ENCODE data around the gene CD300H. TPM values are rescaled to one million over a fixed set of nuclear protein-coding genes. Genes with fewer than 3 reads are reported as not detected.
A peak's percentile ranks its signal among the peaks of the same experiment; 100 is the strongest.

The CD300H gene
- total RNA-seq, 1 donor from 2014 or later = not detected

- Mint-ChIP-seq H3K27me3 (ENCODE audit: unreplicated experiment) (peaks cover 24% of the 10 kb centered on the region), H3K36me3 (ENCODE audit: unreplicated experiment) (no peaks in the 10 kb centered on the region)
- TF ChIP-seq CTCF (IDR thresholded peaks at IDR 0.05; ENCODE audit: partially characterized antibody, unreplicated experiment) = no peak
These were observed 20.0 kb downstream of the CD300H start for GRCh38 chr17:74547264-74547663.

GRCh38 chr17:74546586-74546985 is 20.7 kb downstream of the CD300H start:
- H3K27ac Mint-ChIP-seq (ENCODE audit: unreplicated experiment) = no peak overlapping the region

More at GRCh38 chr17:74547264-74547663, 20.0 kb downstream of the CD300H start:
- Mint-ChIP-seq H3K4me3 (ENCODE audit: unreplicated experiment) (no peak overlapping the region), H3K9me3 (ENCODE audit: unreplicated experiment) (peaks cover 4% of the 10 kb centered on the region), H3K27ac (ENCODE audit: unreplicated experiment) (no peak overlapping the region), H3K4me1 (ENCODE audit: low read depth, unreplicated experiment) (no peaks in the 10 kb centered on the region)
- no peak for DNase-seq

GRCh38 chr17:74545843-74546230 is 21.5 kb downstream of the CD300H start, which contains the start of gene CD300C:
Gene CD300C, minus strand, starts transcription at chr17:74546115. Its CDS starts 333 bp downstream, at chr17:74545782.
- Mint-ChIP-seq H3K4me3 (ENCODE audit: unreplicated experiment) (no peak within 1 kb of the TSS), H3K27me3 (ENCODE audit: unreplicated experiment) (peaks cover 21% of the 10 kb centered on the region), H3K4me1 (ENCODE audit: low read depth, unreplicated experiment) (no peaks in the 10 kb centered on the region), H3K9me3 (ENCODE audit: unreplicated experiment) (peaks cover 6% of the 10 kb centered on the region), H3K36me3 (ENCODE audit: unreplicated experiment) (no peaks in the 10 kb centered on the region), H3K27ac (ENCODE audit: unreplicated experiment) (peak within 1 kb of the TSS; percentile 18)
- no peak for DNase-seq
- TF ChIP-seq CTCF (IDR thresholded peaks at IDR 0.05; ENCODE audit: partially characterized antibody, unreplicated experiment) = no peak

More at GRCh38 chr17:74546586-74546985, 20.7 kb downstream of the CD300H start:
- peaks cover 4% of the 10 kb centered on the region for H3K9me3 Mint-ChIP-seq (ENCODE audit: unreplicated experiment)
- peaks cover 24% of the 10 kb centered on the region for H3K27me3 Mint-ChIP-seq (ENCODE audit: unreplicated experiment)
- H3K4me1 Mint-ChIP-seq (ENCODE audit: low read depth, unreplicated experiment) = no peaks in the 10 kb centered on the region
- no peak overlapping the region for H3K4me3 Mint-ChIP-seq (ENCODE audit: unreplicated experiment)
- no peaks in the 10 kb centered on the region for H3K36me3 Mint-ChIP-seq (ENCODE audit: unreplicated experiment)
- DNase-seq = no peak
- TF ChIP-seq CTCF (IDR thresholded peaks at IDR 0.05; ENCODE audit: partially characterized antibody, unreplicated experiment) = no peak

GRCh38 chr17:74544991-74545842 is 22.1 kb downstream of the CD300H start:
- peaks cover 23% of the 10 kb centered on the region for H3K27me3 Mint-ChIP-seq (ENCODE audit: unreplicated experiment)
- H3K4me3 Mint-ChIP-seq (ENCODE audit: unreplicated experiment) = no peak overlapping the region
- H3K9me3 Mint-ChIP-seq (ENCODE audit: unreplicated experiment) = peaks cover 4% of the 10 kb centered on the region
- no peak for DNase-seq
- no peaks in the 10 kb centered on the region for H3K4me1 Mint-ChIP-seq (ENCODE audit: low read depth, unreplicated experiment)
- TF ChIP-seq CTCF (IDR thresholded peaks at IDR 0.05; ENCODE audit: partially characterized antibody, unreplicated experiment) = no peak
- H3K36me3 Mint-ChIP-seq (ENCODE audit: unreplicated experiment) = no peaks in the 10 kb centered on the region
- H3K27ac Mint-ChIP-seq (ENCODE audit: unreplicated experiment) = peak overlapping the region; percentile 18
